ENCODE measurements around the gene PSENEN. TPM values are rescaled to one million over a fixed set of nuclear protein-coding genes. Genes with fewer than 3 reads are reported as not detected.
A peak's percentile ranks its signal among the peaks of the same experiment; 100 is the strongest.

The PSENEN gene
- polyA plus RNA-seq, 1 donor (not counting 4 experiments of a cell fraction or from before 2014, with no cell fraction given): 36.2 TPM

DNA sequence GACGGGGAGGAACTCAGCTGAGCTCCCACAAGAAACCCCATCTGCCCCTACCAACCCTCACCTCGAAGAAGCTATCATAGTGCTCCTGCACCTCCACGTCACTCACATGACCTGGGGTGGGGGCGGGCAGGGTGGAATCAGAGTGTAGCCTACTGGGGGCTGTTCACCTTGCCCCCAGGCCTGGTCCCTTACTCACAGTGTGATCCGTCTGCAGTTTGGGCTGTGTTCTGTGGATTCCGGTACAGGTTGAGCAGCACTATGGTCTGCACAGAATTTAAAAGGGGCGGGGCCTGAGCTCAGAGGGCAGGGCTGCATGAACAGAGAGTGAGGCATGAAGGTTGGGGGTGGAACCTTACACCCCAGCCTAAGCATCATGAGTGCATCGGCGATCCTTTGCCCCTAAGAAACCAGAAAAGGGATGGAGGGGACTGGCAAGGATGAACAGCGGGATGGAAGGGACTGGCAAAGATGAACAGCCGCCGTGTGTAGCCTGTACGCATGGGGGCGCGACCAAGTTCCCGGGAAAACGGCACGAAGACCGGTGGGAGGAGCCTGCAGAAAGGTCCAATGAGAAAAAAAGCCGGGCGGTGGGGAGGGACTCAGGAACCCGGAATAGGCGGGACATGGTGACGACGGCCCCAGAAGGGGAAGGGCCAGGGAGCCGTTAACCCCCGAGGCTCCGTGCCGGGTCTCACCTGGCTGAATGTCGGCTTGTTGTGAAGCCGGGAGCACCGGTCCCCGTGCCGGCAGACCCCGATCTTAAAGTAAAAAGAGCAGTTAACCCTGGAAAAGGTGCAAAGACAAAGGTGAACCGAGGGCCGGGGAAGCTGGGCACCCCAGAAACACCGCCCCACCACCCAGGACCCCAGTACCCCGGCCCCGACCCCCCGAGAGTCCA, 772 bp upstream of the PSENEN start:
- peaks cover 30% of the 10 kb centered on the region for H3K4me1 ChIP-seq (ENCODE audit: control insufficient read depth, extremely low read depth, insufficient read depth, low read length)
- TF ChIP-seq, protein P1, sequence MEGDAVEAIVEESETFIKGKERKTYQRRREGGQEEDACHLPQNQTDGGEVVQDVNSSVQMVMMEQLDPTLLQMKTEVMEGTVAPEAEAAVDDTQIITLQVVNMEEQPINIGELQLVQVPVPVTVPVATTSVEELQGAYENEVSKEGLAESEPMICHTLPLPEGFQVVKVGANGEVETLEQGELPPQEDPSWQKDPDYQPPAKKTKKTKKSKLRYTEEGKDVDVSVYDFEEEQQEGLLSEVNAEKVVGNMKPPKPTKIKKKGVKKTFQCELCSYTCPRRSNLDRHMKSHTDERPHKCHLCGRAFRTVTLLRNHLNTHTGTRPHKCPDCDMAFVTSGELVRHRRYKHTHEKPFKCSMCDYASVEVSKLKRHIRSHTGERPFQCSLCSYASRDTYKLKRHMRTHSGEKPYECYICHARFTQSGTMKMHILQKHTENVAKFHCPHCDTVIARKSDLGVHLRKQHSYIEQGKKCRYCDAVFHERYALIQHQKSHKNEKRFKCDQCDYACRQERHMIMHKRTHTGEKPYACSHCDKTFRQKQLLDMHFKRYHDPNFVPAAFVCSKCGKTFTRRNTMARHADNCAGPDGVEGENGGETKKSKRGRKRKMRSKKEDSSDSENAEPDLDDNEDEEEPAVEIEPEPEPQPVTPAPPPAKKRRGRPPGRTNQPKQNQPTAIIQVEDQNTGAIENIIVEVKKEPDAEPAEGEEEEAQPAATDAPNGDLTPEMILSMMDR (optimal IDR thresholded peaks at IDR 0.05 in 1 of 3, IDR thresholded peaks at IDR 0.05 in 1 of 3, conservative IDR thresholded peaks at IDR 0.05 in 1 of 3; ENCODE audit: extremely low read depth in 1 of 3, insufficient read depth in 2 of 3, low read length in 3 of 3): peak in 2 of 3 experiments; percentile 10 to 46
- no peak for TF ChIP-seq EZH2 (IDR thresholded peaks at IDR 0.05; ENCODE audit: low read length)

DNA sequence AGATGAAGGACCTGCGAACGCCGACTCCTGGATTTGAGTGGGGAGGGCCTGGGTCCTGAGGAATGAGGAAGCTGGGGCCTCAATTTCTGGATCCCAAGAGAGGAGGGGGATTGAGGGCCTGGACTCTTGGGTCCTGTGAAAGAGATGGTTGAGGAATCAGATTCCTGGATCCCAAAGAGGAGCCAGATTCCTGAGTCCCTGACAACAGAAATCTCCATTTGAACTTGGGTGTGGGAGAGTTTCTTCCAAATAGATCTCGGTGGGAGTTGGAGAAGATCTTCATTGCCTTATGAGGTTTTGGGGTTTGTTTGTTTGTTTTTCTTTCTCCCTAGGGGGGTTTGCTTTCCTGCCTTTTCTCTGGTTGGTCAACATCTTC, 624 bp downstream of the PSENEN start:
- Histone ChIP-seq H2AFZ (ENCODE audit: control insufficient read depth, low read length) (no peak overlapping the region), H3K9ac (ENCODE audit: control insufficient read depth, extremely low read depth, insufficient read depth, low read length) (peak overlapping the region; percentile 93), H3K4me3 (ENCODE audit: control insufficient read depth in 2 of 3, extremely low read depth in 1 of 3, insufficient read depth in 2 of 3, low read depth in 1 of 3, low read length in 3 of 3) (peak overlapping the region; percentile 65 to 100 (median 98)), H3K27me3 (ENCODE audit: control insufficient read depth, extremely low read depth, insufficient read depth, low read length) (no peaks in the 10 kb centered on the region), H3K36me3 (ENCODE audit: control insufficient read depth in 2 of 2, extremely low read depth in 1 of 2, insufficient read depth in 2 of 2, low read length in 2 of 2) (peaks cover 6 to 11% of the 10 kb centered on the region in 2 experiments), H3K4me1 (ENCODE audit: control insufficient read depth, extremely low read depth, insufficient read depth, low read length) (peaks cover 26% of the 10 kb centered on the region), H4K20me1 (ENCODE audit: control insufficient read depth, extremely low read depth, insufficient read depth, low read length) (no peaks in the 10 kb centered on the region), H3K4me2 (ENCODE audit: control insufficient read depth, extremely low read depth, insufficient read depth, low read depth, low read length) (peak overlapping the region; percentile 92), H3K9me3 (ENCODE audit: control insufficient read depth, low read depth, low read length) (no peaks in the 10 kb centered on the region), H3K27ac (ENCODE audit: control insufficient read depth, insufficient read depth, low read length) (peak overlapping the region; percentile 94), H3K79me2 (ENCODE audit: control insufficient read depth, insufficient read depth, low read length) (peaks cover 30% of the 10 kb centered on the region), H3K9me1 (ENCODE audit: control insufficient read depth, extremely low read depth, insufficient read depth, low read length) (no peaks in the 10 kb centered on the region)
- FAIRE-seq (no peak), DNase-seq (ENCODE audit: low read depth, low spot score) (no peak)
- TF ChIP-seq, protein P1 (optimal IDR thresholded peaks at IDR 0.05 in 1 of 3, IDR thresholded peaks at IDR 0.05 in 1 of 3, conservative IDR thresholded peaks at IDR 0.05 in 1 of 3; ENCODE audit: extremely low read depth in 1 of 3, insufficient read depth in 2 of 3, low read length in 3 of 3): no peak
- no peak for TF ChIP-seq EZH2 (IDR thresholded peaks at IDR 0.05; ENCODE audit: low read length)
- dilution Hi-C loops (cut with MboI; ENCODE audit: extremely low pct_ligation_motif_present, low sequenced_read_pairs): no loop called here

More for the DNA sequence above, 772 bp upstream of the PSENEN start:
- Histone ChIP-seq H3K27ac (ENCODE audit: control insufficient read depth, insufficient read depth, low read length) (peak overlapping the region; percentile 94), H3K4me3 (ENCODE audit: control insufficient read depth in 2 of 3, extremely low read depth in 1 of 3, insufficient read depth in 2 of 3, low read depth in 1 of 3, low read length in 3 of 3) (peak overlapping the region; percentile 65 to 98 (median 93)), H3K9ac (ENCODE audit: control insufficient read depth, extremely low read depth, insufficient read depth, low read length) (peak overlapping the region; percentile 93), H3K79me2 (ENCODE audit: control insufficient read depth, insufficient read depth, low read length) (peaks cover 23% of the 10 kb centered on the region), H3K9me3 (ENCODE audit: control insufficient read depth, low read depth, low read length) (no peaks in the 10 kb centered on the region), H3K27me3 (ENCODE audit: control insufficient read depth, extremely low read depth, insufficient read depth, low read length) (no peaks in the 10 kb centered on the region), H3K4me2 (ENCODE audit: control insufficient read depth, extremely low read depth, insufficient read depth, low read depth, low read length) (peak overlapping the region; percentile 72), H3K9me1 (ENCODE audit: control insufficient read depth, extremely low read depth, insufficient read depth, low read length) (no peaks in the 10 kb centered on the region), H3K36me3 (ENCODE audit: control insufficient read depth in 2 of 2, extremely low read depth in 1 of 2, insufficient read depth in 2 of 2, low read length in 2 of 2) (peaks cover 2 to 5% of the 10 kb centered on the region in 2 experiments), H4K20me1 (ENCODE audit: control insufficient read depth, extremely low read depth, insufficient read depth, low read length) (no peaks in the 10 kb centered on the region), H2AFZ (ENCODE audit: control insufficient read depth, low read length) (peak overlapping the region; percentile 87)
- peak; percentile 13 for FAIRE-seq
- peak; percentile 74 for DNase-seq (ENCODE audit: low read depth, low spot score)
- dilution Hi-C loops (cut with MboI; ENCODE audit: extremely low pct_ligation_motif_present, low sequenced_read_pairs): no loop called here

All from keratinocyte (primary cell).